ENCODE measurements around the gene NATD1.
"Not testable (repeated sequence)": the region's sequence is repeated elsewhere in the genome, so short reads cannot be mapped to it uniquely, and the experiment has no call there.

NATD1 gene

DNA sequence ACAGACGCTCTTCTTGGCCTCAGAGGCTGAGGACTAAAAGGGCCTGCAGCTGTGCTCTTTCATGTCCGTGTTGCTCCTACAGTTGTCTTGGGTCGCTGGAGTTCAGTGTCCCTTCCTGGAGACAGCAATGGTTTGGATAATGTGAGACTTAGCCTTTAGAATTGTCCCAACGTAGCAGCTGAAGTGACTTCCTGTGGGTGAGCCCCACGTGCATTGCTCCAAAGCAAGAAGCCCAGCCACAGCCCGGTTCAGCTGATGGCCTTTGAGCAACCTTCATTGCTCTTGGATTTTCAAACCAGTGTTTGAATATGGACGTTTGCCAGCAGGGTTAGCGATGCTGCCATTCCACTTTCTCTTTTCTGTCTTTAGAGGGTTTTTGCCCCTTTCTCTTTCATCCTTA, 59.0 kb downstream of the NATD1 start:
- no peak for DNase-seq (ENCODE audit: low read depth, low spot score)

DNA sequence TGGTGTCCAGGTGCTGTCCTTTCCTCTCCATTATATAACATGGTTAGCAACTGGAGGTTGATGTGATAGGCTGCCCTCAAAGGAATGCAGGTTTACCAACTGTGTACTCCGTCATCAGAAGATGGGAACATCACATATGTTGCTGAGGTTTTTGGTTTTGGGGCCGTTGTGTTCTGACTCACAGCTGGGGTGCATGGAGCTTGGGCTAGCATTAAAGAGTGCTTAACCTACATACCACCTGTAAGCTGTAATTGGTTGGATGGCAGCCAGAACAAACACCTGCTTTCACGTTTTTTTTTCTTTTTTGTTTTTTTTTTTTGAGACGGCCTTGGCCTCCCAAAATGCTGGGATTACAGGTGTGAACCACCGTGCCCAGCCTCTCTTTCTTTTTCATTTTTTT, 60.2 kb downstream of the NATD1 start:
- DNase-seq (ENCODE audit: low read depth, low spot score) = no peak

DNA sequence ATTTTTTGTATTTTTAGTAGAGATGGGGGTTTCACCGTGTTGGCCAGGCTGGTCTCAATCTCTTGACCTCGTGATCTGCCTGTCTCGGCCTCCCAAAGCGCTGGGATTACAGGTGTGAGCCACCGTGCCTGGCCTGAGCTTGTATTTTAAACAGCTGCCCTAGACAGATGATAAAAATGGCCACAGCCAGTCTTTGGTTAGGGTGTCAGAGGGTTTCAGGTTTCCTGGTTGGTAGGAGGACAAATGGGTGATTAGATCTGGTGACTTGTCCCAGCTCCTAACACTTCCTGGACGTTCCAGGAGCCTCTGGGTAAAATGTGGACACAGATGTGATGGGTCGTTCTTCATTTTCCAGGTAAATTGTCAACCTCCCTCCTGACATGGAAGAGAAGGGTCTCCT, 60.8 kb downstream of the NATD1 start:
- DNase-seq (ENCODE audit: low read depth, low spot score) = not testable (repeated sequence)

DNA sequence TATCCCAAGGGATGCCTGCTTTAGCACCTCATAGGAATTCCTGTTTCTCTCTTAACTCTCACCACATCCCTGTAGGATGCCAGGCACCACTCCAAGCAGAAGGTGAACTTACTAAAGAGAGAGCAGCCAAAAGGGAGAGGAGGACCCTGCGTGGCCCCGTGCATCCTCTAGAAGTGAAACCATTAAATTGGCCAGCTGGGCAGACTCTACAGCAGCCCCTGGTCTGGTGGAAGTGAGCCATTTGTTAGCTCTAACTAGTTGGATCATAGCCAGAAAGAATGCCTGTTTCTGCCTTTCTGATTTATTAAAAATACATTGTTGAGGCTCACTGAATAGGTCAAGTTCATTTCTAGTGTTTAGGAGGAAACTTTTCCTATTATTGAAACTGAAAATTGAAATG, 61.5 kb downstream of the NATD1 start:
- no peak for DNase-seq (ENCODE audit: low read depth, low spot score)

DNA sequence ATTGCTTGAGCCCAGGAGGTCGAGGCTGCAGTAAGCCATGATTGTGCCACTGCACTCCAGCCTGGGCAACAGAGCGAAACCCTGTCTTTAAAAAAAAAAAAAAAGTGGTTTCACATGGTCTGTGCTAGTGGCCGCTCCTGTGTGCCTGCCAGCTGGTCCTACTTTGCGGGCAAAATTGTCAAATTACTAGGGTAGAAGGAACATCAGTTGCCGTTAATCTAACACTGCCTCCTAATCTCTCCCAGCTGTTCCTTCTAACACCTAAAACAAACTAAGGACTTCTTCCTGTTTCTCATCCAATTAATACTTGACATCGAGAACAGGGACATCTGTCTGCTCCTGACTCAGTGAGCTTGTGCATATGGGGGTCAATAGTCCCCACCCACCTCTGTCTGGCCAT, 63.1 kb downstream of the NATD1 start:
- no peak for DNase-seq (ENCODE audit: low read depth, low spot score)

DNA sequence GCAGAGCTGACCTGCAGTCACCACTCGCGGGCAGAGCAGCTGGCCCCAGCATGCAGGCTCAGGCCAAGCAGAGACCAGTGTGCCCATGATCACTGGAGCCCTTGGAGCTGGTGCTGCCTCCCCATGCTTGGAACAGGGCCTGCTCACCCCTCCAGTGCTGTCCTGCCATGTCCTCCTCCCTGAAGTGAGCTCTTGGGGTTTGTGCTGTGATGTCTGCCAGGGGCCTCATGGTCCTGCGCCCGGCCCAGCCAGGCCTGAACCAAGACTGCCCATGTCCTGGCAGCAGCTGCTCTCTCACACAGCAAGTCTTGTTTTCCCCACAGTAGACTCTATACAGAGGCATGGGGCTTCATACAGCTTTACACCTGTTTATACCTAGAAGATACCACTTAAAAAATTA, 63.8 kb downstream of the NATD1 start:
- no peak for DNase-seq (ENCODE audit: low read depth, low spot score)
